OCI-LY1 (cell line): ENCODE measurements around the gene ZBTB16.

Source experiments
- H2AFZ ChIP-seq: fragments of 200-600 bp; sonication (generic), shearing (Covaris generic); 2 replicates; pipeline ENCODE4 v1.6.0; 2014; ENCODE audit warnings: antibody characterized with exemption, mild to moderate bottlenecking, low read length
- H3F3A ChIP-seq: fragments of 200-600 bp; sonication (generic), shearing (Covaris generic); 2 replicates; pipeline ENCODE4 v1.6.0; 2014; ENCODE audit warnings: mild to moderate bottlenecking, antibody characterized with exemption, low read length, moderate library complexity; ENCODE audit not compliant: insufficient read depth
- H3K27ac ChIP-seq: fragments of 200-600 bp; sonication (generic); 2 replicates; pipeline ENCODE4 v1.5.1; 2014; ENCODE audit warnings: low read length, mixed run types, mild to moderate bottlenecking, low read depth; ENCODE audit not compliant: poor library complexity, severe bottlenecking
- H3K27me3 ChIP-seq: fragments of 200-600 bp; sonication (generic); 2 replicates; pipeline ENCODE4 v1.6.0; 2014; ENCODE audit warnings: antibody characterized with exemption, mild to moderate bottlenecking, low read length, moderate library complexity; ENCODE audit not compliant: insufficient read depth
- H3K36me3 ChIP-seq: fragments of 200-600 bp; sonication (generic); 2 replicates; pipeline ENCODE4 v1.6.1; 2014; ENCODE audit warnings: mild to moderate bottlenecking, antibody characterized with exemption, low read length, moderate library complexity, mixed read lengths; ENCODE audit not compliant: insufficient read depth
- H3K4me1 ChIP-seq: fragments of 200-600 bp; sonication (generic); 2 replicates; pipeline ENCODE4 v1.5.1; 2014; ENCODE audit warnings: mild to moderate bottlenecking, low read length, moderate library complexity; ENCODE audit not compliant: insufficient read depth, severe bottlenecking
- H3K4me2 ChIP-seq: fragments of 200-600 bp; sonication (generic), shearing (Covaris generic); 2 replicates; pipeline ENCODE4 v1.6.1; 2014; ENCODE audit warnings: low read length
- H3K4me3 ChIP-seq: fragments of 200-600 bp; sonication (generic); 2 replicates; pipeline ENCODE4 v1.5.1; 2014; ENCODE audit warnings: low read length, low read depth, mild to moderate bottlenecking, mixed read lengths; ENCODE audit not compliant: poor library complexity, severe bottlenecking
- H3K79me2 ChIP-seq: fragments of 200-600 bp; shearing (Covaris generic); 2 replicates; pipeline ENCODE4 v1.6.1; 2016; ENCODE audit warnings: mixed run types, low read length, mixed read lengths; ENCODE audit not compliant: insufficient read depth
- H3K9ac ChIP-seq: fragments of 200-600 bp; sonication (generic), shearing (Covaris generic); 2 replicates; pipeline ENCODE4 v1.6.1; 2014; ENCODE audit warnings: mild to moderate bottlenecking, low read length, mixed read lengths
- H3K9me2 ChIP-seq: fragments of 200-600 bp; sonication (generic), shearing (Covaris generic); 2 replicates; pipeline ENCODE4 v1.6.1; 2014; ENCODE audit warnings: low read depth, mild to moderate bottlenecking, low read length, mixed read lengths
- H3K9me3 ChIP-seq: fragments of 200-600 bp; shearing (Covaris generic); 2 replicates; pipeline ENCODE4 v1.6.1; 2014; ENCODE audit warnings: low read length, mixed read lengths
- H4K20me1 ChIP-seq: fragments of 200-600 bp; sonication (generic), shearing (Covaris generic); 2 replicates; pipeline ENCODE4 v1.6.0; 2016; ENCODE audit warnings: mild to moderate bottlenecking, low read length; ENCODE audit not compliant: insufficient read depth
- EZH2 ChIP-seq: fragments of 200-600 bp; sonication (generic), shearing (Covaris generic); IDR thresholded peaks from 2 replicates; pipeline ENCODE4 v1.8.0; 2017; ENCODE audit warnings: borderline replicate concordance, mixed run types, mild to moderate bottlenecking, antibody characterized with exemption, low read length, moderate library complexity, mixed read lengths
- TF ChIP-seq, protein P1 (sequence below): fragments of 200-600 bp; sonication (generic), shearing (Covaris generic); IDR thresholded peaks from 2 replicates; pipeline ENCODE4 v1.5.1; 2017; ENCODE audit warnings: mild to moderate bottlenecking, antibody characterized with exemption, low read length, moderate library complexity, mixed read lengths

ZBTB16 gene

DNA sequence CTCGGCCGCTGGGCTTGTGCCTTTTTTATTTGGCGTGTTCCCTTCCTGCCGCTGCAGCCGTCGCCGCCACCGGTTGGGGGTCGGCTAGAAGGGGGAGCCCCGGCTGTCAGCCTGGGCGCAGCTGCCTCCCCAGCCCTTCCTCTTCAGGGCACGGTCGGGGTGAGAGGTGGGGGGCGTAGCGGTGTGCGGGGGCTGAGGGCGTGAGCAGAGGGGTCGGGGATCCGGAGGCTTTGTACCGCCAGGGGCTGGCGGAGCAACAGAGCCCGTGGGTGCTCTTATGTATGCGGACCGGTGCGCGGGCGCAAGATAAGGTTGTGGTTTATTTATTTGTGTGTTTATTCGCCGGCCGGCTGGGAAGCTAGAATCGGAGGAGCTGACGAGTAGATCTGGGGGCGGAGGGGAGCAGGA lies 477 bp downstream of the ZBTB16 start:
- Histone ChIP-seq H3K4me3 (peak overlapping the region; percentile 49), H3K4me2 (peak overlapping the region; percentile 54; the same call in 1 of the 2 replicates), H3K9ac (no peak overlapping the region)

DNA sequence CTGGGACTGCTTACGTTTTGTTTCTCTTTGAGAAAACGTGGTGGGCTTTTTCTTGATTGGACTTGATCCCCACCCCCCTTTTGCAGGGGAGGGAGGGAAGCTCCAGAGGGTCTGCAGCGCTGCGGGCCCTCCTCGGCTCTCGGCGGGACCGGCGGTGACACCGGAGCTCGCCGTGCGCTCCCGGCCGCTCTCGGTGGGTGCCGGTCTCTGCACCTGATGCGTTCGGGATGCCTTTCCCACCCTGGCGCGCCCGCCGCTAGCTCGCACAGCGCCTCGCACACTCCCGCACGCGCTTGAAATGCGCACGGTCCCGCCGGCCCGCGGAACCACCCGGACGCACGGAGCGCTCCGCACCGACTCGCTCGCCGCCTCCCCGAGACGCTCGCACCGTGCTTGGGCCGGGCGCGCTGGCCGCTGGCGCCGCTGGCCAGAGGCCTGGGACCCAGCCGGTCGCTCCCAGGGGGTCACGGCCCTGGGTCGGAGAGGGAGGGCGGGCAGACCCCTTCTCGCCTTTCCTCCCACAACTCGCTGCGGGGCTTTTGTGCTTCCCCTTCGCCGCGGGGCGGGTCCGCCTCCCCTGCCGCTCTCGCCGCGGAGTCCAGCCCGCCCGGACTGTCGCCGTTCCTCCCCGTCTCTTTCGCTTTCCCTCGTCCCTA lies 1.0 kb downstream of the ZBTB16 start:
- Histone ChIP-seq H3K9me2 (no peaks in the 10 kb centered on the region), H3F3A (no peaks in the 10 kb centered on the region), H3K4me2 (peak overlapping the region; percentile 54; the same call in 1 of the 2 replicates), H4K20me1 (no peaks in the 10 kb centered on the region), H3K36me3 (no peaks in the 10 kb centered on the region), H3K27me3 (peaks cover 4% of the 10 kb centered on the region; the same call in 1 of the 2 replicates), H2AFZ (no peak overlapping the region), H3K9me3 (no peaks in the 10 kb centered on the region), H3K4me3 (peak overlapping the region; percentile 49), H3K4me1 (no peaks in the 10 kb centered on the region), H3K79me2 (no peaks in the 10 kb centered on the region), H3K27ac (no peak overlapping the region), H3K9ac (no peak overlapping the region)
- TF ChIP-seq, protein P1, sequence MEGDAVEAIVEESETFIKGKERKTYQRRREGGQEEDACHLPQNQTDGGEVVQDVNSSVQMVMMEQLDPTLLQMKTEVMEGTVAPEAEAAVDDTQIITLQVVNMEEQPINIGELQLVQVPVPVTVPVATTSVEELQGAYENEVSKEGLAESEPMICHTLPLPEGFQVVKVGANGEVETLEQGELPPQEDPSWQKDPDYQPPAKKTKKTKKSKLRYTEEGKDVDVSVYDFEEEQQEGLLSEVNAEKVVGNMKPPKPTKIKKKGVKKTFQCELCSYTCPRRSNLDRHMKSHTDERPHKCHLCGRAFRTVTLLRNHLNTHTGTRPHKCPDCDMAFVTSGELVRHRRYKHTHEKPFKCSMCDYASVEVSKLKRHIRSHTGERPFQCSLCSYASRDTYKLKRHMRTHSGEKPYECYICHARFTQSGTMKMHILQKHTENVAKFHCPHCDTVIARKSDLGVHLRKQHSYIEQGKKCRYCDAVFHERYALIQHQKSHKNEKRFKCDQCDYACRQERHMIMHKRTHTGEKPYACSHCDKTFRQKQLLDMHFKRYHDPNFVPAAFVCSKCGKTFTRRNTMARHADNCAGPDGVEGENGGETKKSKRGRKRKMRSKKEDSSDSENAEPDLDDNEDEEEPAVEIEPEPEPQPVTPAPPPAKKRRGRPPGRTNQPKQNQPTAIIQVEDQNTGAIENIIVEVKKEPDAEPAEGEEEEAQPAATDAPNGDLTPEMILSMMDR: no peak
- TF ChIP-seq EZH2: no peak

More for the DNA sequence above, 477 bp downstream of the ZBTB16 start:
- no peak overlapping the region for H3K27ac ChIP-seq
- no peaks in the 10 kb centered on the region for H3F3A ChIP-seq
- no peaks in the 10 kb centered on the region for H3K4me1 ChIP-seq
- H3K36me3 ChIP-seq: no peaks in the 10 kb centered on the region
- H4K20me1 ChIP-seq: no peaks in the 10 kb centered on the region
- no peaks in the 10 kb centered on the region for H3K79me2 ChIP-seq
- H2AFZ ChIP-seq: no peak overlapping the region
- no peaks in the 10 kb centered on the region for H3K9me3 ChIP-seq
- TF ChIP-seq EZH2: no peak
- TF ChIP-seq, protein P1: no peak
- peaks cover 4% of the 10 kb centered on the region; the same call in 1 of the 2 replicates for H3K27me3 ChIP-seq
- no peaks in the 10 kb centered on the region for H3K9me2 ChIP-seq

GRCh38 chr11:114061048-114061680 lies 1.7 kb downstream of the ZBTB16 start:
- Histone ChIP-seq H3K9ac (no peak overlapping the region), H3F3A (no peaks in the 10 kb centered on the region), H3K27me3 (peaks cover 4% of the 10 kb centered on the region; the same call in 1 of the 2 replicates), H3K4me2 (peak overlapping the region; percentile 54; the same call in 1 of the 2 replicates), H3K9me3 (no peaks in the 10 kb centered on the region), H3K9me2 (no peaks in the 10 kb centered on the region), H3K4me1 (no peaks in the 10 kb centered on the region), H3K4me3 (peak overlapping the region; percentile 49), H3K36me3 (no peaks in the 10 kb centered on the region), H3K79me2 (no peaks in the 10 kb centered on the region), H2AFZ (no peak overlapping the region), H3K27ac (no peak overlapping the region), H4K20me1 (no peaks in the 10 kb centered on the region)
- TF ChIP-seq, protein P1: no peak
- TF ChIP-seq EZH2: no peak
